ENCODE measurements around the gene IL17B. TPM values are rescaled to one million over a fixed set of nuclear protein-coding genes. Genes with fewer than 3 reads are reported as not detected.

Gene IL17B
- total and polyA plus RNA-seq, 2 of the 8 experiments (the other 6 are each of a cell fraction or from before 2014, with no cell fraction given) = 0.18 TPM; not detected in 1

DNA sequence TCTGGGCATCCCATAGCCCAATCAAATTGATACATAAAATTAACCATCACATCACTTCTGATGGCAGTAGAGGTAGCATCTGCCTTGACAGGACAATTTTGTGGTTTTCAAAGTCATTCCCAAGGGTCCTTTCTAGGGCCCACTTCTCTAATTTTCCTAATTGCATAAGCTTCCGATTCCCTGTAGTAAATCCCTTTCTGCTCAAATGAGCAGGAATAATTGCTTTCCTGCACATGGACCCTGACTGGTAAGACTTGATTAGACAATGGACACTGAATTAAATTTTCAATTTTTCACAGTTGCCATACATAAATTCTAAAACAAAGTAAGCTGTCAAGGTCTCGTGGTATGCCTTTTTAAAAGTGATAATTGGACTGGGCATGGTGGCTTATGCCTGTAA, 22.0 kb upstream of the IL17B start:
- ChIA-PET POLR2A (ENCODE audit: partially characterized antibody) (no interaction called here), CTCF (ENCODE audit: partially characterized antibody) (interaction anchor here (0.8 to 3.6 kb wide), 11 partner anchors 13 to 87 kb away, joined by 3 to 33 read pairs (median 6); no protein-coding TSS in a partner anchor)
- H3K27ac ChIP-seq (ENCODE audit: low read depth, low read length) = no peak overlapping the region

More for the DNA sequence above, 22.0 kb upstream of the IL17B start:
- H4K91ac ChIP-seq (replicated peaks; ENCODE audit: insufficient read length, low read length) = no peak overlapping the region
- H3K23me2 ChIP-seq (ENCODE audit: low read depth, low read length) = no peaks in the 10 kb centered on the region; the same call in 1 of the 2 replicates
- H2BK20ac ChIP-seq (ENCODE audit: low read length) = no peak overlapping the region
- H3K14ac ChIP-seq (ENCODE audit: insufficient read length) = no peak overlapping the region
- H2BK15ac ChIP-seq (ENCODE audit: low read length) = no peak overlapping the region
- WGBS, 2 experiments (ENCODE audit: extremely low coverage in 1 of 2, insufficient coverage in 1 of 2, insufficient read length in 1 of 2, insufficient replicate concordance in 2 of 2, low coverage in 1 of 2, low lambda C conversion rate in 2 of 2, missing lambda C conversion rate in 1 of 2) = 78% methylated on average over 2 of the region's 2 CpGs; no CpG with 5 or more reads in 1 of the 2 experiments
- DNase-seq (ENCODE audit: low read depth in 1 of 2, low spot score in 2 of 2) (no peak), FAIRE-seq (no peak)
- H3K4me2 ChIP-seq (ENCODE audit: insufficient read depth in 1 of 2, low read depth in 2 of 2, low read length in 2 of 2) = no peak overlapping the region
- peaks cover 0 to 4% (median under 1%) of the 10 kb centered on the region in 4 experiments; a peak in 1 of 7 replicates for H3K4me1 ChIP-seq (replicated peaks in 1 of 4; ENCODE audit: control insufficient read depth in 3 of 4, insufficient read depth in 4 of 4, low read length in 3 of 4)
- H3K9me3 ChIP-seq (ENCODE audit: insufficient read depth in 2 of 2, low read depth in 1 of 2, low read length in 1 of 2) = no peaks in the 10 kb centered on the region
- no peak overlapping the region for H3K4me3 ChIP-seq (ENCODE audit: extremely low read depth in 1 of 4, insufficient read depth in 2 of 4, low read depth in 3 of 4, low read length in 4 of 4)
- no peak overlapping the region for H3K9ac ChIP-seq (replicated peaks in 1 of 4; ENCODE audit: extremely low read depth in 1 of 4, low read depth in 3 of 4, low read length in 3 of 4)
- H3K4ac ChIP-seq (replicated peaks; ENCODE audit: insufficient read length, low read depth, low read length) = no peak overlapping the region
- TF ChIP-seq SUZ12 (IDR thresholded peaks at IDR 0.05; ENCODE audit: low read length) = no peak
- no peak for TF ChIP-seq RAD21 (IDR thresholded peaks at IDR 0.05 in 1 of 2, conservative IDR thresholded peaks at IDR 0.05 in 1 of 2; ENCODE audit: low read depth in 2 of 2, low read length in 2 of 2)
- no peak for TF ChIP-seq BACH1 (IDR thresholded peaks at IDR 0.05; ENCODE audit: low read length)
- TF ChIP-seq CHD1 (IDR thresholded peaks at IDR 0.05; ENCODE audit: low read depth, low read length) = no peak
- TF ChIP-seq PHF8 (conservative IDR thresholded peaks at IDR 0.05; ENCODE audit: low read depth, low read length) = no peak
- TF ChIP-seq EZH2 (IDR thresholded peaks at IDR 0.05; ENCODE audit: low read depth, low read length, severe bottlenecking) = no peak
- no peak for TF ChIP-seq RFX5 (IDR thresholded peaks at IDR 0.05; ENCODE audit: borderline replicate concordance, low read depth, low read length)
- no peak for TF ChIP-seq SRF (IDR thresholded peaks at IDR 0.05; ENCODE audit: low read depth, low read length)
- TF ChIP-seq TAF1 (IDR thresholded peaks at IDR 0.05; ENCODE audit: low read depth, low read length) = no peak
- no peak overlapping the region for H4K5ac ChIP-seq (ENCODE audit: insufficient read length, low read depth, low read length)
- no peak overlapping the region for H2BK120ac ChIP-seq (replicated peaks; ENCODE audit: low read depth, low read length)
- no peak overlapping the region for H4K8ac ChIP-seq (ENCODE audit: extremely low read depth, insufficient read depth, low read length)
- H3K56ac ChIP-seq (replicated peaks; ENCODE audit: insufficient read length, low read depth, low read length) = no peak overlapping the region
- no peaks in the 10 kb centered on the region; a peak in 1 of 7 replicates for H3K27me3 ChIP-seq (replicated peaks in 1 of 4; ENCODE audit: control insufficient read depth in 3 of 4, extremely low read depth in 1 of 4, insufficient read depth in 3 of 4, low read length in 3 of 4)
- no peak overlapping the region for H3K18ac ChIP-seq (ENCODE audit: extremely low read depth, low read length)
- H3K23ac ChIP-seq (ENCODE audit: insufficient read length) = no peak overlapping the region
- no peaks in the 10 kb centered on the region for H3K36me3 ChIP-seq (ENCODE audit: control insufficient read depth in 2 of 4, insufficient read depth in 4 of 4, low read length in 3 of 4)
- H2BK12ac ChIP-seq (ENCODE audit: low read depth, low read length) = no peak overlapping the region
- no peaks in the 10 kb centered on the region for H3K79me2 ChIP-seq (ENCODE audit: control insufficient read depth in 1 of 2, insufficient read depth in 2 of 2, low read length in 2 of 2)
- no peak overlapping the region for H2AFZ ChIP-seq (ENCODE audit: low read length)
- no peak overlapping the region for H2AK5ac ChIP-seq (ENCODE audit: low read depth, low read length)
- no peaks in the 10 kb centered on the region for H4K20me1 ChIP-seq (replicated peaks in 1 of 2; ENCODE audit: control insufficient read depth in 1 of 2, insufficient read depth in 2 of 2, low read length in 2 of 2)
- H2BK5ac ChIP-seq (ENCODE audit: low read depth, low read length) = no peak overlapping the region
- H3K79me1 ChIP-seq (ENCODE audit: low read depth, low read length) = no peaks in the 10 kb centered on the region

Measured in H1 (cell line).